GM19395 (cell line): Measurements from ENCODE around the gene MAST3.
"Not testable (repeated sequence)": the region's sequence is repeated elsewhere in the genome, so short reads cannot be mapped to it uniquely, and the experiment has no call there.

Source experiments
- ATAC-seq: cut with Tn5 transposase; IDR thresholded peaks from one replicate; pipeline ENCODE4 v1.9.1; 2021; ENCODE audit warnings: mild to moderate bottlenecking, moderate library complexity; ENCODE audit not compliant: unreplicated experiment

The MAST3 gene

GRCh38 chr19:18085702-18086457 lies 11.7 kb upstream of the MAST3 start:
- ATAC-seq = no peak

GRCh38 chr19:18086590-18087138 lies 10.9 kb upstream of the MAST3 start, which contains the start of gene IL12RB1:
IL12RB1 (minus strand) TSS chr19:18086934; CDS start chr19:18086823, 111 bp downstream.
- no peak for ATAC-seq

- not testable (repeated sequence) for ATAC-seq
These were observed 8.5 kb upstream of the MAST3 start for GRCh38 chr19:18089096-18089541.

GRCh38 chr19:18089726-18090125 lies 7.9 kb upstream of the MAST3 start:
- ATAC-seq = no peak

DNA sequence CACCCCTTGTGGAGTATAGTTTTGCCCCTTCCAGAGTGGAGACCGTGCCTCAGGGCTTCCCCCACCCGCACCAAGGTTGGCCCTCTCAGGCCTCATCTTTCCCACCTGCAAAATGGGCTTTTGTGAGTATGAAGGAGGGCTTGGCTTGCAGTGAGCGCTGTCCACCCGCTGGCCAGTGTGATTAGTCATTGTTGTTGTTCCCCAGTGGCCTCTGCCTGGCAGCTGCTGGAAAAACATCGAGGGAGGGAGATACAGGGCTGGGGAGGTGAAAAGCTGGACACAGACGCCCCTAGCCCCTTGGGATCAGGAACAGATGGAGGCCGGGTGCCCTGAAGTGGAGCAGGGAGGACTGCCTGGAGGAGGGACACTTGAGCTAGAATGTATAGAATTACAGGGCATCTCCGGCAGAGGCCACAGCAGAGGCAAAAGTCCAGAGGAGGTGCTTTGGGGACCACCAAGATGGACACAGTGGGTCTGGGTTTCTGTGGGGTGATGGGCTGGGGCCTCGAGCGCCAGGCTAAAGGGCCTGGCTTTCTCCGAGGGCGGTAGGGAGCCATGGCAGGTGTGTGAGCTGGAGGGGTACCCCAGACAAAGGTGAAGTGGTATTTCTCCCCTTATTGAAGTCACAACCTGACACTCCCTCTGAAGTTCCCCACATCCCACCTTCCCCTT lies 6.9 kb upstream of the MAST3 start:
- no peak for ATAC-seq

- ATAC-seq = no peak
These were observed 6.4 kb upstream of the MAST3 start for GRCh38 chr19:18091217-18091608.

DNA sequence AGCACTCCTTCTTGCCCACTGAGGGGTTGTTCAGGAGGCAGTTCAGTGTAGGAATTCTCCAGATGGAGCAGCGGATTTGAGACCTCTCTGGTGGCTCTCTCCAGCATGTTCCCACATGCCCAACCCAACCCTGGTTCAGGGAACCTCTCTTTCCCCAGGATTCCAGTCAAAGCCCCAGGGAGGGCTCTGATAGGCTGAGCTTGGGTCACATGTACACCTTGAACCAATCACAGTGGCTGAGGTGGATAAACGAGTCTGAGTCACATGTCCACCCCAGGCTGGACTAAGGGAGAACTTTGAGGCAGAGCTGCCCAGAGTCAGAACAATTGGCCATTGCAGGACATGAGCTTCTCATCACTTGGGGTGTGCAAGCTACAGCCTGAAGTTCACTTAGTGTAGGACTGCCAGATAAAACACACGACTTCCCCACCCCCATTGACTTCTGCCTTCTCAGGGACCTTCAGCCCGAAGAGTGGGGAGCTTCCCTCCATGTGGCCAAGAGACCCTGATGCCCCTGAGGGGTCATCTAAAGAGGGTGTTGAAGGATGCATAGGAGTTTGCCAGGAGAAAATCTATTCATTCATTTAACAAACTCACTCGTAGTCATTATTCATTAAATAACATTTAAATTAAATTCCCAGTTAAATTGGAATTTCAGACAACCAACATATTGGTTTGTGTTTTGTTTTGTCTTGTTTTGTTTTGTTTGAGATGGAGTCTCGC lies 4.0 kb upstream of the MAST3 start:
- ATAC-seq = no peak

DNA sequence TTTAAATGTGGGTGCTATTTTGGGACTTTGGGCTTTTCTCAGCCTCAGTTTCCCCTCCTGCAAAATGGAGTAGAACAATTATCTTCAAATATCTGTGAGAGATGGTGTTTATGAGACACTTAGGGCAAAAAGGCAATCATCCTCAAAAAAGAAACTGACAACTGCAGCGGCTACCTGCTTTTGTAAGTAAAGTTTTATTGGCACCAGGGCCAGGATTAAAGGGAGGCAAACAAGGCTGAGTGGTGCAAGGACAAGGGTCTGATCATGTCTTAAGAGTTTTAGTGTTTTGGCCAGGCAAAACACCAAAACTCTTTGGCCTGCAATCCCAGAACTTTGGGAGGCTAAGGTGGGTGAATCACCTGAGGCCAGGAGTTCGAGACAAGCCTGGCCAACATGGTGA lies 1.3 kb upstream of the MAST3 start:
- no peak for ATAC-seq

DNA sequence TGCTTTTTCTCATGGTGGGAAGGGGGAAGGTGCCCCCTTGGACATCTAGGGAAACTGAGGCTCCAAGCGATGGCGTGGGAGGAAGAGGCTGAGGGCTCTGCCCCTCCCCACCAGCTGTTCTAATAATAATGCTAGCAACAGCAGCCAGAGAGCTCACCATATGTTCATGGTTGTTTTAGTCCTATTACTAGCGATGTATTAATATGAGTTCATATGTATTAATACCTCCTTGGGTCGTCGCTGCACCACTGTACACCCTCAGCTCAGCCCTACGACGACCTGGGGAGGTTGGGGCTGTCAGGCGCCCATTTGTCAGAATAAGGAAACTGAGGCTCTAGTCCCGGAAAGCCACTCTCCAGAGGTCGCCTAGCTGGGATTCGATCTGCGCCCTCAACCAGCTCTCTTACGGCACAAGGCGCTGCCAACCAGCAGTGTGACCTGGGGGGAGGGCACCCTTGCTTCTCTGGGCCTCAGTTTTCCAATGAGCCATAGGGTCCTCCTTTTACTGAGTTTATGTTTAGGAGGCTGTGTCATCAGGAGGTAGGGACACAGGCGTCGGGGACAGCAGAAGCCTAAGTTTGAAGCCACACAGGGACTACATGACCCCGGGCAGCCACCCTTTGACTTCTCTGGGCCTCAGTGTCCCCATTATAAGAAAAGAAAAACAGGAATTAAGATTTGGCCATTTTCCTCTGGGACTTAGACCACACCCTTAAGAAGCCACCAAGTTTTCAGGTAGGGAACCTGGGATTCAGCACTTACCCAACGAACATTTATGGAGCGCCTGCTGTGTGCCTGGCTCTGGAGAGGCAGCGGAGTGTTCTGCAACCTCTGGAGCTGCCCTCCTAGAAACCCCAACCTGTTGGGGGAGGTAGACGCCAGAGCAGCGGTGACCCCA lies 664 bp downstream of the MAST3 start:
- peak; percentile 10 for ATAC-seq

DNA sequence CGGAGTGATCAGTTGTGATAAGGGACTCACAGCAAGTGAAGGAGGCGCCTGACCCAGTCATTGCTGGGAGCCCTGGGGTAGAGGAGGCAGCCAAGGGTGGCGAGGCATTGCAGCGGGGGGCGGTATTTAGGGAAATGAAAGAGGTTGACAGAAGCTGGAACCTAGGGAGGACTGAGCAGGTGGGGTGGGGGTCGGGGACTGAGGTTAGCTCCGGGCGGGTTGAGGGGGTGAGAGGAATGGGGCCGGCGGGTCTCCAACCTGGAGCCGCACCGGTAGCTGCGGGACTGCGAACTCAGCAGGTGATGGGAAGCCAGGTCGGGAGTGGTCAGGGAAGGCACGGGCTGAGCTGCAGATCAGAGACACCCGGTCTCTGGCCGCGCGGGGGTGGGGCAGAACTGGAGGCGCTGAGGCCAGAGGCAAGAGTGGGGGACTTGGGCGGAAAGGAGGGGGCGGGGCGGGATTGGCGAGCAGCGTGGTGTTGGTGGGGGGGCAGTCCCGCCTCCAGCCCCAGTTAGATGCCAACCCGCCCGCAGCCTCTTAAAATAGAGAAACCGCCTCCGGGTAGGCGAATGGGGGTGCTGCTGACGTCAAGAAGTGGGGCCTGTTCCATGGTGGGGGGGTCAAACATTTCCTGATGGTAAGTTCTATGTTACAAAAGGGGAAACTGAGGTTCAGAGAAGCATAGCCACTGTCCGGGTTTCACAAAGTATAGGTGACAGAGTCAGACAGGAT lies 1.5 kb downstream of the MAST3 start:
- ATAC-seq = peak; percentile 54

DNA sequence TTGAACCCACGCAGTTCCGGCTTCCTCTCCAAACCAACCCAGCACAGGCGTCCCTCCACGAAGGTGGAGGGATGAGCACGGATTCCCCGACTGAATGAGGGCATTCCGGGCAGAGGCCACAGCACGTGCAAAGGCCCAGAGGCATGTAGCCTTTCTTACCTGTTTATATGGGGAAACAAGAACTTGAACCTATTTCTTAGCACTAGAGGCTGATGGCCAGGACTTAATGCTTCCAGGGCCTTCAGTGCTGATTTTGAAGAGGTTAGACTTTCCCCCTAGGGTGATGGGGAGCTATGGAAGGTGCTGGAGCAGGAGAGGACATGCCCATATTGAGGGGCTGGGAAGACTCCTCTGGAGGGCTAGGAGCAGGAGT lies 2.0 kb downstream of the MAST3 start:
- no peak for ATAC-seq

- no peak for ATAC-seq
These were observed 3.1 kb downstream of the MAST3 start for GRCh38 chr19:18100710-18101109.

- no peak for ATAC-seq
These were observed 3.7 kb downstream of the MAST3 start for GRCh38 chr19:18101268-18101667.

DNA sequence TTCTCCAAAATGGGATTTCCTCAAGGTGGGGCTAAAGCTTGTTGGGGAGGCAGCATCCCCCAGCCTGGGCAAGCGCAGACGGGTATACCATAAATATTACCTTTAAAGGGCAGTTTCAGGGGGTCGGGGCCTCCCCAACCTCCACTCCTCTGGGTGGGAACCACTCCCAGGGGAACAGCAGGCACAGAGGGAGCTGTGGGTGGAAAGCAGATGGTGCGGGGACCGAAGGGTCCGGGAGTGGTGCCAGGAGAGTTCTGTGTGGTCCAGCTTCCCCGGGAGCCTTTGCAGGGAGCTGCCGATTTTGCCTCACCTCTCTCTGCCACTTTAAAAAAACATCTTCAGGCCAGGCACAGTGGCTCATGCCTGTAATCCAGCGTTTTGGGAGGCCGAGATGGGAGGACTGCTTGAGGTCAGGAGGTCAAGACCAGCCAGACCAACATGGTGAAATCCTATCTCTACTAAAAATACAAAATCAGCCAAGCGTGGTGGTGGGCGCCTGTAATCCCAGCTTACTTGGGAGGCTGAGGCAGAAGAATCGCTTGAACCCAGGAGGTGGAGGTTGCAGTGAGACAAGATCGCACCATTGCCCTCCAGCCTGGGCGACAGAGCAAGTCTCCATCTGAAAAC lies 5.5 kb downstream of the MAST3 start:
- ATAC-seq = no peak

- ATAC-seq = peak; percentile 13
These were observed 7.2 kb downstream of the MAST3 start for GRCh38 chr19:18104793-18105131.

- ATAC-seq = not testable (repeated sequence)
These were observed 7.7 kb downstream of the MAST3 start for GRCh38 chr19:18105259-18105658.

DNA sequence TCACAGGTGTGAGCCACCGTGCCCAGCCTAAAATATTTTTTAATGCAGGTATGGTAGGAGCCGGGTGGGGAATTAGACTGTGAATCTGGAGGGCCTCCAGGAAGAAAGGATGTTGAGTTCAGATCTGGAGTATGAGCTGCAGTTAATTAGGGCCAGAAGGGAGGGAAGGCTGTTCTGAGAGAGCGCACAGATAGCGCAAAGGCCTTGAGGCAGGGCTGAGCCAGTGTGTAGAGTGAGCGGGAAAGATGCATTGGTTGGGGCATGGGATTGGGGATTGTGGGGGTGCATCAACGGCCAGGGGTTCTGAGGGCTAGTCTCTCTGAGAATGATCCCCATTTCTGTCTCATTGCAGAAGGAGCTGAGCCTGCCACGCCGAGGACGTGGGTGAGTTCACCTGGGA lies 9.7 kb downstream of the MAST3 start:
- no peak for ATAC-seq

GRCh38 chr19:18108897-18109296 lies 11.3 kb downstream of the MAST3 start:
- ATAC-seq = no peak

GRCh38 chr19:18109341-18109732 lies 11.8 kb downstream of the MAST3 start:
- ATAC-seq = no peak
